ENCODE measurements around the gene MAP2K5. TPM values are rescaled to one million over a fixed set of nuclear protein-coding genes. Genes with fewer than 3 reads are reported as not detected.

MAP2K5 gene
- total and polyA plus RNA-seq, 8 donors: 1.8 to 94.6 (median 11.1) TPM

DNA sequence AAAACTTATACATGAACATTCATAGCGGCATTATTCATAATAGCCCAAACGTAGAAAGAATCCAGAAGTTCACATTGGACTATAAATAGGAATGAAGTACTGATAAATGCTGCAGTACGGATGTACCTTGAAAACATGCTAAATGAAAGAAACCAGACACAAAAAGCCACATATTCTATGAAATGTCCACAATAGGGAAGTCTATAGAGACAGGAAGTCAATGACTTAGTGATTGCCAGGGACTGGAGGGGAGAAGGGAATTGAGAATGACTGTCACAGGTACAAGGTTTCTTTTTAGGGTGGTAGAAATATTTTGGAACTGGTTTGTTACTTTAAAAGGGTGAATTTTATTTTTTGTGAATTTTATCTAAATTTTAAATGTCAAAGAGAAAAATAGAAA lies 211.4 kb downstream of the MAP2K5 start:
- no peak for DNase-seq
- no peaks in the 10 kb centered on the region for H3K9me3 ChIP-seq
- no peak overlapping the region for H3K27ac ChIP-seq
- 87 to 96% (median 92%) methylated on average over 3 of the region's 3 CpGs for WGBS, 5 donors
- TF ChIP-seq, protein P1, sequence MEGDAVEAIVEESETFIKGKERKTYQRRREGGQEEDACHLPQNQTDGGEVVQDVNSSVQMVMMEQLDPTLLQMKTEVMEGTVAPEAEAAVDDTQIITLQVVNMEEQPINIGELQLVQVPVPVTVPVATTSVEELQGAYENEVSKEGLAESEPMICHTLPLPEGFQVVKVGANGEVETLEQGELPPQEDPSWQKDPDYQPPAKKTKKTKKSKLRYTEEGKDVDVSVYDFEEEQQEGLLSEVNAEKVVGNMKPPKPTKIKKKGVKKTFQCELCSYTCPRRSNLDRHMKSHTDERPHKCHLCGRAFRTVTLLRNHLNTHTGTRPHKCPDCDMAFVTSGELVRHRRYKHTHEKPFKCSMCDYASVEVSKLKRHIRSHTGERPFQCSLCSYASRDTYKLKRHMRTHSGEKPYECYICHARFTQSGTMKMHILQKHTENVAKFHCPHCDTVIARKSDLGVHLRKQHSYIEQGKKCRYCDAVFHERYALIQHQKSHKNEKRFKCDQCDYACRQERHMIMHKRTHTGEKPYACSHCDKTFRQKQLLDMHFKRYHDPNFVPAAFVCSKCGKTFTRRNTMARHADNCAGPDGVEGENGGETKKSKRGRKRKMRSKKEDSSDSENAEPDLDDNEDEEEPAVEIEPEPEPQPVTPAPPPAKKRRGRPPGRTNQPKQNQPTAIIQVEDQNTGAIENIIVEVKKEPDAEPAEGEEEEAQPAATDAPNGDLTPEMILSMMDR (IDR thresholded peaks at IDR 0.05): no peak
- TF ChIP-seq EP300 (IDR thresholded peaks at IDR 0.05): no peak
- no peak for TF ChIP-seq POLR2A (IDR thresholded peaks at IDR 0.05)
- TF ChIP-seq POLR2AphosphoS5 (IDR thresholded peaks at IDR 0.05): no peak
- no peaks in the 10 kb centered on the region for H3K4me1 ChIP-seq
- intact Hi-C loops (cut with DNase I; ENCODE audit: low total_unique reads): no loop called here
- no peaks in the 10 kb centered on the region for H3K36me3 ChIP-seq
- no peak overlapping the region for H3K4me3 ChIP-seq
- H3K27me3 ChIP-seq: no peaks in the 10 kb centered on the region

DNA sequence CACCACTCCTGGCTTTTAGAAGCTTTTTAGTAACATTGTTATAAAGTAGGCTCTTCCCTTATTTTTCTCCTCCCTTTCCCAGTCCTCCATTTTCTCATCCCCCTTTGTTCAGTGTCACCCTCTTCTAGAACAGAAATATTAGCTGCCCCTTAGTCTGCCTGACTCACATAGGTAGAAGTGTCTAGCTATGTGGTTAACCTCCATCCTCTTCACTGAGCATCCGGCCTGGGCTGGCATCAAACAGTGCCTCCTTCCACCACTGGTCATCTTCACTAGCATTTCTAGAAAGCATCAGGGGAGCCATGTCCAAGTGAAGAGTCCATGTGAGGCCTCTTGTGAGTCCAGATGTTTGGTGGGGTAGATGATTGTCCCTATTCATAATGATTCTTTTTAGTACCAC lies 212.8 kb downstream of the MAP2K5 start:
- Histone ChIP-seq H3K4me1 (no peaks in the 10 kb centered on the region), H3K27me3 (no peaks in the 10 kb centered on the region), H3K27ac (no peak overlapping the region), H3K4me3 (no peak overlapping the region), H3K36me3 (no peaks in the 10 kb centered on the region), H3K9me3 (no peaks in the 10 kb centered on the region)
- intact Hi-C loops (cut with DNase I; ENCODE audit: low total_unique reads): no loop called here
- no peak for DNase-seq
- TF ChIP-seq, protein P1 (IDR thresholded peaks at IDR 0.05): no peak
- TF ChIP-seq POLR2A (IDR thresholded peaks at IDR 0.05) (no peak), EP300 (IDR thresholded peaks at IDR 0.05) (no peak), POLR2AphosphoS5 (IDR thresholded peaks at IDR 0.05) (no peak)
- WGBS, 5 donors: 76 to 96% (median 88%) methylated on average over 1 of the region's 1 CpG

DNA sequence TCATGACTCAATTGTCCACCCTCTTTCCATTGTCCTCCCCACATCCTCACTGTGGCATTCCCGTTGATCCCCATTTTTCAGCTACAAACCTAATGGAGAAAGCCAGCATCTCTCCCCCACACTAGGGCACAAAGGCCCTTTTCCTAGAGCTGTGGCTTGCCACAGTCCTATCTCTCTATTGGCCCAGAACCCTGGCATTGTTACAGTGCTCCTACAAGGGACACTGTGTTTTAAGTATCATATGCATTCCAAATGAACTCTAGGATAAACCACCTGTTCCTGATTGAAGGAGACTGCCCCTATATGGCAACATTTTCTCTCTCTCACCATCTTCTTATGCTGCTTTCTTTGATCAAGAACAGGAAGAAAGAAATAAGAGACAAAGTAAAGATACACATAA lies 213.4 kb downstream of the MAP2K5 start:
- Histone ChIP-seq H3K9me3 (no peaks in the 10 kb centered on the region), H3K36me3 (no peaks in the 10 kb centered on the region), H3K4me3 (no peak overlapping the region), H3K4me1 (peaks cover 0 to 5% (median 2%) of the 10 kb centered on the region in 4 donors), H3K27me3 (no peaks in the 10 kb centered on the region), H3K27ac (no peak overlapping the region)
- DNase-seq: no peak
- WGBS, 5 donors: 60 to 93% (median 77%) methylated on average over 1 of the region's 1 CpG
- TF ChIP-seq, protein P1 (IDR thresholded peaks at IDR 0.05): no peak
- no peak for TF ChIP-seq POLR2AphosphoS5 (IDR thresholded peaks at IDR 0.05)
- TF ChIP-seq EP300 (IDR thresholded peaks at IDR 0.05): no peak
- no peak for TF ChIP-seq POLR2A (IDR thresholded peaks at IDR 0.05)
- intact Hi-C loops (cut with DNase I; ENCODE audit: low total_unique reads): no loop called here

DNA sequence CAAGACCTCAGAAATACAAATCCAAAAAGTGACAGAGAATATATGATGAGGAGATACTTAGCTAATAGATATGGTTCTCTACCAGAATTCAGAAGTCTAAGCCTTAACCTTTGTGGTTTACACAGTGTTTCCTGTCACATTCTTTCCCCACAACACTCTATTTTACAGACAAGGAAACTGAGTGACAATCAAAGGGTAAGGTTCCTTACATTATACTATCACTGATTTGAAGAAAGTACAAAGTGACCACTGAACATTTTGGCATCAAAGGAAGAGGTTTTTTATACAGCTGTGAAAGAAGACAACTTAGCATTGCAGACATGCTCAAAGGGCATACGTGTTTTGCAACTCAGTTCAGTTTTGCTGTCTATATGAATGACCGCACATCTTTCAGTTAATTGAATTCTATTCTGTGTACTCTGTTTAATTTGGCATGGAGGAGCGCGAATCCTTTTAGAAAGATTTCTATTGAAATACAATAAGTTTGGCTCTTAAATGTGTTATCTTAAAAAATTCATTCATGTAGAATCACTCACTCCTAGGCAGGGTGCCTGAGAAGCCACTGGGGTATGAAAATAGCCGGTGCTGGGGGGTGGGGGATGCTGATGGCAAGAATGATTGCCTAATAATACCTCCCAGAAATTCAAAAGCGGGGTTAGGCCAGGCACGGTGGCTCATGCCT lies 216.3 kb downstream of the MAP2K5 start:
- no peaks in the 10 kb centered on the region for H3K9me3 ChIP-seq
- DNase-seq: no peak
- no peaks in the 10 kb centered on the region for H3K27me3 ChIP-seq
- peaks cover 0 to 28% (median 12%) of the 10 kb centered on the region in 4 donors for H3K4me1 ChIP-seq
- no peak overlapping the region for H3K4me3 ChIP-seq
- no peak overlapping the region for H3K27ac ChIP-seq
- H3K36me3 ChIP-seq: no peaks in the 10 kb centered on the region
- WGBS, 5 donors: 84 to 94% (median 92%) methylated on average over 7 of the region's 7 CpGs
- TF ChIP-seq POLR2A (IDR thresholded peaks at IDR 0.05) (no peak), EP300 (IDR thresholded peaks at IDR 0.05) (no peak), POLR2AphosphoS5 (IDR thresholded peaks at IDR 0.05) (no peak)
- TF ChIP-seq, protein P1 (IDR thresholded peaks at IDR 0.05): no peak
- intact Hi-C loops (cut with DNase I; ENCODE audit: low total_unique reads): no loop called here
